Measurements from ENCODE around the gene LRP6.

LRP6 gene

GRCh38 chr12:12216349-12217017 lies 50.4 kb downstream of the LRP6 start:
- TF ChIP-seq, protein P1, sequence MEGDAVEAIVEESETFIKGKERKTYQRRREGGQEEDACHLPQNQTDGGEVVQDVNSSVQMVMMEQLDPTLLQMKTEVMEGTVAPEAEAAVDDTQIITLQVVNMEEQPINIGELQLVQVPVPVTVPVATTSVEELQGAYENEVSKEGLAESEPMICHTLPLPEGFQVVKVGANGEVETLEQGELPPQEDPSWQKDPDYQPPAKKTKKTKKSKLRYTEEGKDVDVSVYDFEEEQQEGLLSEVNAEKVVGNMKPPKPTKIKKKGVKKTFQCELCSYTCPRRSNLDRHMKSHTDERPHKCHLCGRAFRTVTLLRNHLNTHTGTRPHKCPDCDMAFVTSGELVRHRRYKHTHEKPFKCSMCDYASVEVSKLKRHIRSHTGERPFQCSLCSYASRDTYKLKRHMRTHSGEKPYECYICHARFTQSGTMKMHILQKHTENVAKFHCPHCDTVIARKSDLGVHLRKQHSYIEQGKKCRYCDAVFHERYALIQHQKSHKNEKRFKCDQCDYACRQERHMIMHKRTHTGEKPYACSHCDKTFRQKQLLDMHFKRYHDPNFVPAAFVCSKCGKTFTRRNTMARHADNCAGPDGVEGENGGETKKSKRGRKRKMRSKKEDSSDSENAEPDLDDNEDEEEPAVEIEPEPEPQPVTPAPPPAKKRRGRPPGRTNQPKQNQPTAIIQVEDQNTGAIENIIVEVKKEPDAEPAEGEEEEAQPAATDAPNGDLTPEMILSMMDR (conservative IDR thresholded peaks at IDR 0.05; ENCODE audit: low read length), result no peak
- no peak for TF ChIP-seq EZH2phosphoT487 (IDR thresholded peaks at IDR 0.05; ENCODE audit: borderline replicate concordance)
- Histone ChIP-seq H3K79me2 (ENCODE audit: insufficient read depth, low read length) (no peaks in the 10 kb centered on the region), H3K9ac (ENCODE audit: low read depth, low read length, poor library complexity, severe bottlenecking) (no peak overlapping the region), H4K20me1 (ENCODE audit: insufficient read depth, low read length, poor library complexity, severe bottlenecking) (no peaks in the 10 kb centered on the region), H3F3A (ENCODE audit: low read depth) (no peaks in the 10 kb centered on the region), H2AFZ (ENCODE audit: low read length) (no peak overlapping the region), H3K4me3 (ENCODE audit: low read length, poor library complexity, severe bottlenecking) (no peak overlapping the region), H3K9me2 (replicated peaks; ENCODE audit: low read depth, low read length) (no peaks in the 10 kb centered on the region), H3K27me3 (ENCODE audit: insufficient read depth, low read length, poor library complexity, severe bottlenecking) (no peaks in the 10 kb centered on the region), H3K36me3 (ENCODE audit: insufficient read depth, low read length) (no peaks in the 10 kb centered on the region), H3K4me2 (ENCODE audit: low read depth, low read length, poor library complexity, severe bottlenecking) (no peak overlapping the region), H3K4me1 (ENCODE audit: insufficient read depth, low read length, poor library complexity, severe bottlenecking) (peaks cover 10% of the 10 kb centered on the region), H3K9me3 (ENCODE audit: insufficient read depth, low read depth, low read length) (no peaks in the 10 kb centered on the region)

DNA sequence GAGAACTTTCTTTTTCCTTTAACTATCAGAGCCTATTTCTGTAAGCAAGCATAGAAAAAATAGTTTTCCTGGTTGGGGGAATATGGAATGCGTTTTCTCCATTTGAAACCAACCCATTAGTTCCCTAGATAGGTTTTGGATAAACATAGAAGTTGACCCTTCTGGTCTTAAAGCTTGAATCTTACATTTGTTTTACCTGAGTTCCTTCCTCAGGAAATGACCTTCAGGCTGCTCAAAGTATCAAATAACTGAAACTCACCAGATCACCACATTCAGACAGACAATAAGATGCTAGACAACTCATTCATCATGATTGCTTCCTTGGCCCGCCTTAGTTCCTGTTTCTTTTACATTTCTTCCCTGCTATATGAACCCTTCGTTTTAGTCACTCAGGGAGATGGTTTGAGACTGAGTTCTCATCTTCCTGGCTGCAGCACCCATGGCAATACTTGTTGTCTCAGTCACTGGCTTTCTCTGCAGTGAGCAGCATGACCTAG lies 52.2 kb downstream of the LRP6 start:
- Histone ChIP-seq H2AFZ (ENCODE audit: low read length) (no peak overlapping the region), H3K36me3 (ENCODE audit: insufficient read depth, low read length) (no peaks in the 10 kb centered on the region), H3K27me3 (ENCODE audit: insufficient read depth, low read length, poor library complexity, severe bottlenecking) (no peaks in the 10 kb centered on the region), H3K4me1 (ENCODE audit: insufficient read depth, low read length, poor library complexity, severe bottlenecking) (peaks cover 10% of the 10 kb centered on the region), H3F3A (ENCODE audit: low read depth) (no peaks in the 10 kb centered on the region), H3K9ac (ENCODE audit: low read depth, low read length, poor library complexity, severe bottlenecking) (no peak overlapping the region), H3K9me3 (ENCODE audit: insufficient read depth, low read depth, low read length) (no peaks in the 10 kb centered on the region), H3K4me2 (ENCODE audit: low read depth, low read length, poor library complexity, severe bottlenecking) (peak overlapping the region; percentile 65), H3K4me3 (ENCODE audit: low read length, poor library complexity, severe bottlenecking) (no peak overlapping the region), H4K20me1 (ENCODE audit: insufficient read depth, low read length, poor library complexity, severe bottlenecking) (no peaks in the 10 kb centered on the region), H3K79me2 (ENCODE audit: insufficient read depth, low read length) (no peaks in the 10 kb centered on the region), H3K9me2 (replicated peaks; ENCODE audit: low read depth, low read length) (no peaks in the 10 kb centered on the region)
- TF ChIP-seq, protein P1 (conservative IDR thresholded peaks at IDR 0.05; ENCODE audit: low read length), result no peak
- TF ChIP-seq EZH2phosphoT487 (IDR thresholded peaks at IDR 0.05; ENCODE audit: borderline replicate concordance), result no peak

GRCh38 chr12:12214201-12214600 lies 52.6 kb downstream of the LRP6 start:
- no peak overlapping the region for H3K4me3 ChIP-seq (ENCODE audit: low read length, poor library complexity, severe bottlenecking)
- no peaks in the 10 kb centered on the region for H3K27me3 ChIP-seq (ENCODE audit: insufficient read depth, low read length, poor library complexity, severe bottlenecking)
- H3K4me1 ChIP-seq (ENCODE audit: insufficient read depth, low read length, poor library complexity, severe bottlenecking), result peaks cover 10% of the 10 kb centered on the region
- no peaks in the 10 kb centered on the region for H3K9me2 ChIP-seq (replicated peaks; ENCODE audit: low read depth, low read length)
- H3K4me2 ChIP-seq (ENCODE audit: low read depth, low read length, poor library complexity, severe bottlenecking), result peak overlapping the region; percentile 65
- TF ChIP-seq, protein P1 (conservative IDR thresholded peaks at IDR 0.05; ENCODE audit: low read length), result no peak
- no peak for TF ChIP-seq EZH2phosphoT487 (IDR thresholded peaks at IDR 0.05; ENCODE audit: borderline replicate concordance)
- no peak overlapping the region for H2AFZ ChIP-seq (ENCODE audit: low read length)
- no peak overlapping the region for H3K9ac ChIP-seq (ENCODE audit: low read depth, low read length, poor library complexity, severe bottlenecking)
- H3K79me2 ChIP-seq (ENCODE audit: insufficient read depth, low read length), result no peaks in the 10 kb centered on the region
- H3F3A ChIP-seq (ENCODE audit: low read depth), result no peaks in the 10 kb centered on the region
- no peaks in the 10 kb centered on the region for H3K36me3 ChIP-seq (ENCODE audit: insufficient read depth, low read length)
- no peaks in the 10 kb centered on the region for H4K20me1 ChIP-seq (ENCODE audit: insufficient read depth, low read length, poor library complexity, severe bottlenecking)
- H3K9me3 ChIP-seq (ENCODE audit: insufficient read depth, low read depth, low read length), result no peaks in the 10 kb centered on the region

All from Loucy (cell line).